DOHH2 (cell line): ENCODE measurements around the gene CLTA.

Experiments used
- H3F3A ChIP-seq: fragments of 200-600 bp; sonication (generic), shearing (Covaris generic); 2 replicates; pipeline ENCODE4 v1.6.0; 2016; ENCODE audit warnings: antibody characterized with exemption, mild to moderate bottlenecking; ENCODE audit not compliant: control insufficient read depth, insufficient read depth
- H3K27ac ChIP-seq: fragments of 200-600 bp; sonication (generic); 2 replicates; pipeline ENCODE4 v1.5.1; 2014; ENCODE audit warnings: low read depth, mild to moderate bottlenecking, low read length, moderate library complexity
- H3K27me3 ChIP-seq: fragments of 200-600 bp; sonication (generic); 2 replicates; pipeline ENCODE4 v1.6.1; 2014; ENCODE audit warnings: mild to moderate bottlenecking, low read length, mixed read lengths; ENCODE audit not compliant: control insufficient read depth
- H3K36me3 ChIP-seq: fragments of 200-600 bp; sonication (generic); 2 replicates; pipeline ENCODE4 v1.6.1; 2014; ENCODE audit warnings: mild to moderate bottlenecking, low read length, moderate library complexity, mixed read lengths; ENCODE audit not compliant: control insufficient read depth
- H3K4me1 ChIP-seq: fragments of 200-600 bp; sonication (generic); 2 replicates; pipeline ENCODE4 v1.6.1; 2014; ENCODE audit warnings: mild to moderate bottlenecking, low read length, mixed read lengths; ENCODE audit not compliant: control insufficient read depth
- H3K4me2 ChIP-seq: fragments of 200-600 bp; sonication (generic); 2 replicates; pipeline ENCODE4 v1.6.0; 2014; ENCODE audit warnings: mild to moderate bottlenecking, low read length, moderate library complexity
- H3K4me3 ChIP-seq: fragments of 200-600 bp; sonication (generic); 2 replicates; pipeline ENCODE4 v1.5.1; 2014; ENCODE audit warnings: mild to moderate bottlenecking, low read length, mixed read lengths
- H3K79me2 ChIP-seq: fragments of 200-600 bp; sonication (generic); 2 replicates; pipeline ENCODE4 v1.6.1; 2014; ENCODE audit warnings: mild to moderate bottlenecking, low read length, mixed read lengths; ENCODE audit not compliant: control insufficient read depth
- H3K9me2 ChIP-seq: fragments of 200-600 bp; sonication (generic); replicated peaks from 2 replicates; pipeline ENCODE4 v1.6.1; 2014; ENCODE audit warnings: mild to moderate bottlenecking, low read length, mixed read lengths; ENCODE audit not compliant: control insufficient read depth
- H3K9me3 ChIP-seq: fragments of 200-600 bp; sonication (generic); 2 replicates; pipeline ENCODE4 v1.6.1; 2014; ENCODE audit warnings: antibody characterized with exemption, low read length, mixed read lengths; ENCODE audit not compliant: control insufficient read depth, insufficient read depth
- H4K20me1 ChIP-seq: fragments of 200-600 bp; sonication (generic); 2 replicates; pipeline ENCODE4 v1.6.0; 2014; ENCODE audit warnings: low read depth, mild to moderate bottlenecking, antibody characterized with exemption, low read length, moderate library complexity; ENCODE audit not compliant: control insufficient read depth, insufficient read depth
- EZH2phosphoT487 ChIP-seq: fragments of 200-600 bp; sonication (generic); IDR thresholded peaks from 2 replicates; pipeline ENCODE4 v1.6.1; 2017; ENCODE audit warnings: borderline replicate concordance, mild to moderate bottlenecking, antibody characterized with exemption, low read length, moderate library complexity, mixed read lengths
- TF ChIP-seq, protein P1 (sequence below): fragments of 200-600 bp; sonication (generic); IDR thresholded peaks from one replicate; pipeline ENCODE4 v1.5.1; 2014; ENCODE audit warnings: antibody characterized with exemption, mild to moderate bottlenecking, low read depth, low read length; ENCODE audit not compliant: poor library complexity, severe bottlenecking

Gene CLTA

DNA sequence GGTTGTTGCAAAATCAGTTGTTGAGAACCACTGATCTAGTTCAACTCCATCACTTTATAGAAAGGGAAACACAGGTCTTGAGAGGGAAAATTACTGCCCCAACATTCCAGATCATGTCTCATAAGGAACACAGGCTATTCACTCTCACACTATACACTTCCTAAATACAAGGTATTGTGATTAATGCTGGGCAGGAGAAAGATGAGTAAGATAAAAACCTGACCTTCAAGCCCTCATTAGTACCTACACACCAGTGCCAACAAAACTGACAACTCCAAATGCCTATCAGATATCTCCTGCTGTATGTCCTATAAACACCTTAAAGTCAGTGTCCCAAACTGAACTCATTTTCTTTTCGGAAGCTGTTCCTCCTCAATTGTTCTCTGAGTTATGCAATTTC, 59.4 kb downstream of the CLTA start:
- Histone ChIP-seq H3K4me3 (peak overlapping the region; percentile 13; the same call in 1 of the 2 replicates), H3K4me1 (peaks cover 28% of the 10 kb centered on the region), H3K36me3 (peaks cover 31% of the 10 kb centered on the region), H4K20me1 (no peaks in the 10 kb centered on the region), H3K27ac (no peak overlapping the region), H3F3A (peaks cover 12% of the 10 kb centered on the region; the same call in 1 of the 2 replicates), H3K4me2 (peak overlapping the region; percentile 50), H3K27me3 (no peaks in the 10 kb centered on the region), H3K79me2 (peaks cover 65% of the 10 kb centered on the region), H3K9me3 (no peaks in the 10 kb centered on the region), H3K9me2 (no peaks in the 10 kb centered on the region)
- no peak for TF ChIP-seq EZH2phosphoT487
- TF ChIP-seq, protein P1, sequence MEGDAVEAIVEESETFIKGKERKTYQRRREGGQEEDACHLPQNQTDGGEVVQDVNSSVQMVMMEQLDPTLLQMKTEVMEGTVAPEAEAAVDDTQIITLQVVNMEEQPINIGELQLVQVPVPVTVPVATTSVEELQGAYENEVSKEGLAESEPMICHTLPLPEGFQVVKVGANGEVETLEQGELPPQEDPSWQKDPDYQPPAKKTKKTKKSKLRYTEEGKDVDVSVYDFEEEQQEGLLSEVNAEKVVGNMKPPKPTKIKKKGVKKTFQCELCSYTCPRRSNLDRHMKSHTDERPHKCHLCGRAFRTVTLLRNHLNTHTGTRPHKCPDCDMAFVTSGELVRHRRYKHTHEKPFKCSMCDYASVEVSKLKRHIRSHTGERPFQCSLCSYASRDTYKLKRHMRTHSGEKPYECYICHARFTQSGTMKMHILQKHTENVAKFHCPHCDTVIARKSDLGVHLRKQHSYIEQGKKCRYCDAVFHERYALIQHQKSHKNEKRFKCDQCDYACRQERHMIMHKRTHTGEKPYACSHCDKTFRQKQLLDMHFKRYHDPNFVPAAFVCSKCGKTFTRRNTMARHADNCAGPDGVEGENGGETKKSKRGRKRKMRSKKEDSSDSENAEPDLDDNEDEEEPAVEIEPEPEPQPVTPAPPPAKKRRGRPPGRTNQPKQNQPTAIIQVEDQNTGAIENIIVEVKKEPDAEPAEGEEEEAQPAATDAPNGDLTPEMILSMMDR: no peak

DNA sequence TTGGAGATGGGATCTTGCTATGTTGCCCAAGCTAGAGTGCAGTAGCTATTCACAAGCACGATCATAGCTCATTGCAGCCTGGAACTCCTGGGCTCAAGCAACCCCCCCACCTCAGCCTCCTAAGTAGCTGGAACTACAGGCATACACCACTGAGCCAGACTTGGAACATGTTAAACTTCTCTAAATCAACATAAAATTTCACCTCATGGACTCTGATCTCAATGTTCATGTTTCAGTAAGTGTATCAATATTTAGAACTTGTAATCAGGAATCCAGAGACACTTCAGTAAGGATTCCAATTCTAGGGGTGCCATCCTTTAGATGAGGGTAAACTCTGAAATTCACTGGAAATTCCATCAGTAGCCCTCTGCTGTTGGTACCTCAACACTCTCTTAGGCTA, 60.7 kb downstream of the CLTA start:
- Histone ChIP-seq H3K4me3 (no peak overlapping the region), H3K27me3 (no peaks in the 10 kb centered on the region), H3K4me2 (no peak overlapping the region), H3K4me1 (peaks cover 28% of the 10 kb centered on the region), H3K79me2 (peaks cover 73% of the 10 kb centered on the region), H3K27ac (no peak overlapping the region), H4K20me1 (no peaks in the 10 kb centered on the region), H3K9me3 (no peaks in the 10 kb centered on the region), H3K36me3 (peaks cover 20% of the 10 kb centered on the region), H3F3A (peaks cover 16% of the 10 kb centered on the region; the same call in 1 of the 2 replicates), H3K9me2 (no peaks in the 10 kb centered on the region)
- TF ChIP-seq EZH2phosphoT487: no peak
- TF ChIP-seq, protein P1: no peak

DNA sequence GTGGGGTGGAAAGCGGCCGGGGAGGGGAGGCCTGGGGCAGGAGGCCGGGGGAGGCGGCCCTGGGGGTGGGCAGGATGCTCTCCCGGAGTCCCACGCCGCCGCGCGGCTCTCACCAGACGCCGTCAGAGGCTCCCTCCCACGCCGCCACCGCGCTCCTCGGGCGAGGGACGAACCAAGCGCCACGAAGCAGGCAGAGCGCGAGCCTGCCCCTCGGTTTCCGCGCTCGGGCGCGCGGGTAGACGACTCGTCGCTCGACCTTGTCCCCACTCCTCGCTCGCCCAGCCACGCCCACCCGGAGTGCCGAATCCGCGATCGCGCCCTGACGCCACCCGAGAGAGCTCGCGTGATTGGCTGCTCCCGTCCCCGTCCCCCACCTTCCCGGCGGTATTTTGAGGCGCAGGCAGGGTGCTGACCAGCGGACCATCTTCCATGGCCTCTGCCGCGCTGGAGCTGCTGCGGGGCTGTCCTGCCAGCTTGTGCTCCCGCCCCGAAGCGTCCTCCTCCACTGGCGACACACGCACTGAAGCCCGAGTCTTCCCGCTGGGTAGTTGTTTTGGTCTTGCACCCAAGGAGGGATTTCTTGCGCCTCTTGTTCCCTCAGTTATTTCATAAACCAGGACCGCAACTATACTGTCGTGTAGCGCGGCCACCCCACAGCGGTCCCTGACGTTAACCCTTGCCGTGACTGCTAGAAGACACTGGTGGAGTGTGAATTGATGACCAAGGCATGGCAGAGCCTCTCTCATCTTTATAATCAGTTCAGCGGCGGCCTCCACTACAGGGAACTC, 67.7 kb downstream of the CLTA start, which contains the start of gene GNE:
Gene GNE, minus strand, starts transcription at position 241 of the 788 bp plus-strand sequence. CDS start 9,093 bp downstream, outside the sequence.
- Histone ChIP-seq H3K4me3 (peak within 1 kb of the TSS; percentile 83), H3K79me2 (peaks cover 45% of the 10 kb centered on the region), H3K9me2 (no peaks in the 10 kb centered on the region), H3K4me1 (peaks cover 16% of the 10 kb centered on the region), H3K27me3 (no peaks in the 10 kb centered on the region), H3K4me2 (peak within 1 kb of the TSS; percentile 78), H3K27ac (peak within 1 kb of the TSS; percentile 87), H3K9me3 (no peaks in the 10 kb centered on the region), H4K20me1 (no peaks in the 10 kb centered on the region), H3F3A (peaks cover 8% of the 10 kb centered on the region; the same call in 1 of the 2 replicates), H3K36me3 (peaks cover 10% of the 10 kb centered on the region)
- TF ChIP-seq, protein P1: no peak
- TF ChIP-seq EZH2phosphoT487: no peak
